Medulla oblongata (tissue), 1 donor: ENCODE results near the gene MON1A.
"Not testable (repeated sequence)": the region's sequence is repeated elsewhere in the genome, so short reads cannot be mapped to it uniquely, and the experiment has no call there.

Experiments
- DNase-seq: peaks from one replicate; pipeline ENCODE4 v3.0.0-alpha.2; 2015; ENCODE audit errors: extremely low spot score

Gene MON1A

GRCh38 chr3:49917806-49918590 lies 11.6 kb downstream of the MON1A start:
- DNase-seq = not testable (repeated sequence)

DNA sequence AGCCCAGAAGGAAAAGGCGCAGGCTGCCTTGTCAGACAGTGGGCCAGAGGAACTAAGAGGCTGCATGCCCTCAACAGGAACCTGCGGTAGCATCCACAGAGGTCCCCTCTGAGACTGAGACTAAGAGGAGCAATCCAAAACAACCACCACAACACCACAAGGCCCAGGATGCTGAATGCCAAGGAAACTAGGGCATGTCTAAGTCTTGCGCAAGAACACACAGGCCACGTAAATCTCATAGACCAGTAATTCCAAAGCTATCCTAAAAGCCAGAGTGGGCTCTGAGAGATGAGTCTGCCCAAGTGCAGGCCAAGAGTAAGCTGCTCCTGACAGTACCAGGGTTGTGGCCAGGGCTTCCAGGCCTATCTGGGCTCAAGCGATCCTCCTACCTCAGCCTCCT lies 12.9 kb downstream of the MON1A start:
- DNase-seq = no peak

DNA sequence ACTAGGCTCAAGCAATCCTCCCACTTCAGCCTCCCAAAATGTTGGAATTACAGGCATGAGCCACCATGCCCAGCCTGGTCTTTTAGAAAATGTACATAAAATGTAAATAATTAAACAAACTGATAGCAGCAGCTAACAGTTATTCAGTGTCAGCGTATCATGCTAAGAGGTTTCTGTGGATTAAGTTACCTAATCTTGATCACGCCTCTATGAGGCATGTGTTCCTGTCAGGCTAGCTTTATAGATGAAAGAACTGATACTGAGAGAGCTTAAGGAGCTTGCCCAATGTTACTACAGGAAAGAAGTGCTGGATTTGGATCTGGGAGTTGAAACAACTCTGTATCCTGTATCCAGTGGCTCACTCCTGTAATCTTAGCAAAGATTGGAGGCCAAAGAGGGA lies 14.7 kb downstream of the MON1A start:
- DNase-seq = no peak

DNA sequence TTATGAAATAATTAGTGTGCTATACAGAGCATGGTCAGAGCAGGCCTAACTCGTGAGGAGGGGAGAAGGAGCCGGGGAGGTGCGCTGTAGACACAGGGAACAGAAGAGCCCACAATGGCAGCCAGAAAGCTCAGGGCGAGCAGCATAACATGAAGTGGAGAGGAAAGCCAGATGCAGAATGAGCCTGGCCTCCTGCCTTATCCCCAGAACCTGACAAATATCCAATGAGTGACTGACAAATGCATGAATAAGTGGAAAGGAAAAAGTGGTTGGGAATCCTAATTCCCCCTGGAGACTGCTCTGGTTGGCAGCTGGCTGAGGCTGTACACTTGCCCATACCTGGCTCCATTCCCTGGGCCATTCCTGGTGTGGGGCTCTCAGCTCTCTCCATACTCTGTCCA lies 16.7 kb downstream of the MON1A start:
- DNase-seq = peak; percentile 35

DNA sequence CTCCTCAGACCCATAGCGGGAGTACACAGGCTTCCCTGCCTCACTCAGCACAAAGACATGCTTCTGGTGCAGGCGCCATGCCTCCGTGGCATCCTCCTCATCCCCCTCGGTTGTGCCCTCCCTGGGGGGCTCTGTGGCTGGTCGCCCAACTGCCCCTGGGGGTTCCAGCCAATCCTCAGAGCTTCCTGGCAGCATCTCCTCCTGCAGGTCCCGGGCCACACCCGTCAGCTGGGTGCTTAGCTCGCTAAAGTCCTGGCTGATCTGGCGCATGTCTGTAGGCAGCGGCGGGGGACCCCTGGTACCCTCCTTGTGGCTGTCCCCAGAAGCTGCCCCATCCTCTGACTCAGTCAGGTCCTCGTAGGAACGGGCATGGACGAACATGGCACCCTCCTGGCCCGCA lies 18.0 kb downstream of the MON1A start:
- DNase-seq = no peak

GRCh38 chr3:49911124-49911420 lies 18.5 kb downstream of the MON1A start:
- no peak for DNase-seq

- DNase-seq = no peak
Observed at GRCh38 chr3:49910409-49911123, 19.0 kb downstream of the MON1A start.

GRCh38 chr3:49908373-49909199 lies 21.0 kb downstream of the MON1A start:
- no peak for DNase-seq

DNA sequence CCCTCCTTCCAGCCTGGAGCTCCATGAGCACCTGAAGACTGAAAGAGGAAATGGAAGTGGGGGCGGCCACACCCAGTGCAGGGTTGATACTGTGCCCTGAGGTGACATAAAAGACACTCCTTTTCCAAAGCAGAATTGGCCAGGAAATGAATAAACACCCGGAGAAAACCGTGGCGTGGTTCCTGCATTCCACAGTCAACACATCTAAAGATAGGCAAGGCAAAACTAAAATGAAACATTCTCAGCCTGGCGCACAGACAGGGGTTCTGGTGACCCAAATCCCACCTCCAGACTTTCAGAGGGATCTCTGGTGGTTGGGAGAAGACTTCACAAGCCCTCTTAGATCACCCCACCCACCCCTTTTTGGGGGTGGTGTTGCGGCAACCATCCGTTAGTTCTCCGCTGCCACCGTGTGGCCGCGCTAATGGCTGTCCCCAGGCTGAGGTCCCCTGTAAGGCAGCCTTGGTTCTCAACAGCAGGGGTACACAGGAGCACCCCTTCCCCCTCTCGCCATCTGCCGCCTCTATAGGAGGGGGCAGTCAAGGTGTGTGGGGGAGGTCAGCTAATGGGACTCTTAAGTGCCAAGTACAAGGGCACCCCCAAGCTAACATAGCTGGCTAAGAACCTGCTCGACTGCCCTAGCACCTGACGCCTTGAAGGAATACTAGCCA lies 23.4 kb downstream of the MON1A start:
- no peak for DNase-seq

DNA sequence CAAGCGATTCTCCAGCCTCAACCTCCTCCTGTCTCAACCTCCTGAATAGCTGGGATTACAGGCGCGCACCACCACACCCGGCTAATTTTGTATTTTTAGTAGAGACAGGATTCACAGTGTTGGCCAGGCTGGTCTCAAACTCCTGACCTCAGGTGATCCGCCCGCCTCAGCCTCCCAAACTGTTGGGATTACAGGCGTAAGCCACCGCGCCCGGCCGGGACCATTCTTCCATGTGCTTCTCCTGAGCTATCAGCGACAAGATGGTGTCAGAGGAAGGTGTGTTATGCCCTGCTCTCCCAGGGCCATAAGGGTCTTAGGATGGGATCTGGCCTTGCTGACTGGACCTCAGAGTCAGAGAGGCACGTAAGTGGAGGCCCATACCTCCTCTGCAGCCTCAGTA lies 25.2 kb downstream of the MON1A start:
- DNase-seq = not testable (repeated sequence)

DNA sequence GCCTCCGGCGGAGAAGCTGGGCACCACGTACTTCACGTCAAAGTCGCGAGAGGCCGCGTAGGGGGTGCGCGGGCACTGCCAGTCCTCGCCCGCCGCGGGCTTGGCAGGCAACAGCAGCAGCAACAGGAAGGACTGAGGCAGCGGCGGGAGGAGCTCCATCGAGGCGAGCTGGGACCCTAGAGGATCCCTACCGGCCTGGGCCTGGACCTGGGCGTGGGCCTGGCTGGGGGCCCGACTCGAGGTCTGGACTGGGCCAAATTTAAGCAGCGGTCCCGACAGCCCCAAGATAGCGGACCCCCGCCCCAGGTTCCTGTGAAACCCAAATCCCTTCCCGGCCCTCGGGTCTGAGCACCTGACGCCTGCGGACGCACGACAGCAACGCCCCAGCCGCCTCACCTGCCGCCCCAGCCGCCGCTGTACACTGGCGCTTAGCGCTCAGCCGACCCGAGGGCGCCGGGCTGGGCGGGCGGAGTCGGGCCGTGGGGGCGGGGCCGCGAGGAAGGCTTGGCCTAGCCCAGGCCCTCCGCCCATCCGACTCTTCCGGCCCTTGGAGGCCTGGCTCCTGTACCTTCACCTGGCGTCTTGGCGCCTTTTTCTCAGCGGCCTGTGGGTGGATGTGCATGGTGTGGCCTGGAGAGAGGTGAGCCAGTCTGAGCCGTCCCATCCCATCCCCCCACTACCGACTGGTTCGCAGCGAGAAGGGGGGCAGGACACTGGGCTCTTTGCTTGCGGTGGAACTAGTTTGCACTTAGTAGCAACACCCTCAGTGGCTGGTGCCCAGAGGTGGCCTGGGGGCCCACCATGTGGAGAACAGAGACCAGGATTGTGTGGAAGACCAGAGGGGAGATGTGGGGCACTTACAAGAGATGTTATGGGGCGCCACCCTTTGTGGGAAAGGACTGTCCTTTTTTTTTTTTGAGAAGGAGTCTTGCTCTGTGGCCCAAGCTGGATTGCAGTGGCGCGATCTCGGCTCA lies 25.9 kb downstream of the MON1A start, which contains the start of gene MST1R:
Gene MST1R (minus strand): TSS at position 423 of the 974 bp plus-strand sequence. CDS start 264 bp downstream, at position 159.
- DNase-seq = no peak

DNA sequence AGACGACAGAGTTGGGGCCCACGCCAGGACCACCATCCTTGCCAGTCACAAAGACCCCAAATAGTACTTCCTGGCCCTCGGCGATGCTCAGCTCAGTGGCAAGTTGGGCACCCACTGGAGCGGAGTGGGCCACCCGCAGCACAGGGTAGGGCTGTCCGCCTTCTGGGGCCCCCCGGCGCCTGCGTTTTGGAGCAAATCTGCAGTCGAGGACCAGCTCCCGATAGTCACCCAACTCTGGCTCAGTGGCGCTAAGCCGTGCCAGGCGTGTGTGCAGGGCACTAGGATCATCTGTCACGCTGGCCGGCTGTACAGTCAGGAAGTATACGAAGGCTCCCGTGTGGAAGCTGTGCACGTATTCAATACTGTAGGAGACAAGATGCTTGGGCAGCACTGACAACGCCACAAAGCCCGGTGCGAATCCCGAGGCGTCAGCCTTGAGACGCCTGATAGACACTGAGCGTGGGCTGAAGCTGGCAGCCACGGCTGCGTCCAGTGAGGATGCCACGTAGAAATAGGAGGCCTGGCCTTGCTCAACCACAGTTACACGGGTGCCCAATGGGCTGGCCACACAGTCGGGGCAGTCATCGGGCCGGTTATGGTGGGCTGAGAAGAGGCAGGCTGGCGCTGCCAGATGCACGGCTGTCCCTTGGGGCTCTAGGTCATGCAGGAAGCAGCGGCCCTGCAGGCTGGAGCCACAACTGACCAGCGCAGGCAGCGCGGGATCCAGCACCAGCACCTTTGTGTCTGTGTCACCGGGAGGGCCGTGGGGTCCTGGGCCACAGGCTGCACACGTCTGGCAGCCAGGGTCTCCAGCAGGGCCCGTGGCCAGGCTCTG lies 26.9 kb downstream of the MON1A start:
- no peak for DNase-seq

DNA sequence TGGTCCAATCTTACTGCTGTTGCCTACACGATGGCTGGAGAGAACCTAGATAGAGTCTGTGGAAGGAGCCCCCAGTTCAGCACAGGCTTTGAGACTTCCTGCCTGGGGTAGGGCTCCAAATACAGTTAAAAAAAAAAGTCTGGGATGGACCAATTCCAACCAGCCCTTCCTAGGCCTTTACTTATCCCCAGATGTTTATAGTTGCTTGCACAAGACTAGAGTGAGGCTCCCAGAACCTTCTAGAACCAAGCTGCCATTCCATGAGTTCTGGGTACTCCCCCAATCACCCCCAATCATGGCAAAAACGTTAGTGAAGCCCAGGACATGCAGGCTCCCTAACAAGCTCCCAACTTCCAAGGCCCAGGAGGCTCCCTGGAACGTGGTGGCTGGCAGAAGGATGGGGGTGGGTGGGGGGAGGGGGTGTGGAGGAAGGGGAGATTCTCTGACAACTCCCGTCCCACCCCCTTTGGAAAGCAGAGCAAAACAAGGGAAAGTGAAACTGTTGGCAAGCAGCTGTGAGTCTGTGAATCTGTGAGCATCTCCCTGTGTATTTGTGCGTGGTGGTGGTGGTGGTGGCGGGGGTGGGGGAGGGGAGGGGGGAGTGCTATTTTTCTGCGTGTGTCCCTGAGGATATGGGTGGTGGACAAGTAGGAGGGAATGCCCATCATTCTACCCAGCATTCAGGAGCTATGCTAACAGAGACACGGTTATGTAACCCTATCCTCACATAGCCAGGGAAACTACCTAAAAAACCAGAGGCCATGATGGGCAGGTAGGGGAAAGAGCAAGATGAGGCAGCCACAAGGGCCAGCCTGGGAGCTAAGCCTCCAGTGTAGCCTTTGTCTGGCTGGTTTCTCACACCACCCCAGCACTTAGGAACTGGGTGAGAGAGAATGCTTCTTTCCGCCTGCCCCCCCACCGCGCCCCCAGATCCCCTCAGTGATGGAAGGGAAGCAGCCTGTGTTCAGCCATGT lies 28.0 kb downstream of the MON1A start:
- no peak for DNase-seq

GRCh38 chr3:49900491-49901153 lies 29.0 kb downstream of the MON1A start:
- no peak for DNase-seq

GRCh38 chr3:49899815-49900214 lies 29.8 kb downstream of the MON1A start:
- DNase-seq = no peak

GRCh38 chr3:49898991-49899390 lies 30.6 kb downstream of the MON1A start:
- no peak for DNase-seq

- no peak for DNase-seq
Observed at GRCh38 chr3:49896345-49896744, 33.3 kb downstream of the MON1A start.

- no peak for DNase-seq
Observed at GRCh38 chr3:49895791-49896190, 33.8 kb downstream of the MON1A start.
